Measurements from ENCODE around the gene HACL1.
A peak's percentile ranks its signal among the peaks of the same experiment; 100 is the strongest.

The HACL1 gene

DNA sequence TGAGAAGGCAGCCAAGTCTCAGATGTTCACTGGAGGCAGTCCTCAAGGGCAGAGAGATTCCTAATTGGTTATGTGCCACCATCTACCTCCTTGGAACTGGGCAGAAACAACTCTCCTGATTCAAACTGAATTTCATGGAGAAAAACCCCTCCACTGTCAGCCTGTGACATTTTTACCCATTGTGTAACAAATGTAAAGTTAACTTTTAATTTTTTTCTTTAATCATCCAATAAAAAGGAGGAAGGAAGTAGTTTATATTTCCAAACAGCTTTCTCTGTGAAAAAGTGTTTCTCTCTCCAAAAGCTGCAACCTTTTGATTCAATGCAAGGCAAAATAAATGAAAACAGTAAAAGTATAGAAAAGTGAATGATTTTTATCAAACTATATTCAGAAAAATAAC lies 79.4 kb downstream of the HACL1 start:
- no peak for DNase-seq

- peak; percentile 45 for DNase-seq
These were observed 79.8 kb downstream of the HACL1 start, which contains the start of gene COLQ for GRCh38 chr3:15521573-15521965. TSS of gene COLQ (minus strand) at chr3:15521706. CDS start at chr3:15521625, 81 bp downstream.

DNA sequence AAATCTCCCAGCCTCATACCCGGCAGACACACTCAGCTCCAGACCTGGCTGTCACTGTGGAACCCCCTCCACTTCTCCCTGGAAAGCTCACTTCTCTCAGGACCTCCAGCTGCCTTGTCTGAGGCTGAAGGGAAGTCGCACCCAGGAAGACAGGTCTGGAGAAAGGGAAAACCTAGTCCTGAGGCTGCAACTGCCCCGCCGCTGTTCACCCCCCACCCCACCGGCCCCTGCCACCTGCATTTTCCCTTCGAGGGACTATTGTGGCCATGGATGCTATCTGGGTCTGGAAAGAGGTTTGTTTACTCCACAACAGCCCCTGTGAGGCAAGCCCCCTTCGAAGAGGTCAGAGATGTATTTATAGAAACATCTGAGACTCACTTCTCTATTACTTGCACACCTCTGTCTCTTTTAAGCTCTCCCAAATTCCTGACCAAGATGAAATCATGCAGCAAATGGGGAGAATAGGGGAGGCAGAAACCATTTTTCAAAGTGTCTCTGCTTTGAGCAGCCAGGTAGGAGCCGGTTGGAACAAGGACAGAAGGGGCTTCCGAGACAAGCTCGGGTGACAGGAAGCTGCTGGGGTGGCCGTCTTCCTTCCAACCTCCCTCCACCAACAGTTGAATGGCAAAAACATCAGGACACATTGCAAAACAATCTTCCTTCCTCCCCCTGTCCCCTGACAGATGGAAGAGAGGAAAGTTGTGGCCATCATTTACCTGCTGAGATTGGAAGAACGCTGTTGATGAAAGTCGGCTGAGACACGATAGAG lies 80.4 kb downstream of the HACL1 start:
- no peak for DNase-seq

DNA sequence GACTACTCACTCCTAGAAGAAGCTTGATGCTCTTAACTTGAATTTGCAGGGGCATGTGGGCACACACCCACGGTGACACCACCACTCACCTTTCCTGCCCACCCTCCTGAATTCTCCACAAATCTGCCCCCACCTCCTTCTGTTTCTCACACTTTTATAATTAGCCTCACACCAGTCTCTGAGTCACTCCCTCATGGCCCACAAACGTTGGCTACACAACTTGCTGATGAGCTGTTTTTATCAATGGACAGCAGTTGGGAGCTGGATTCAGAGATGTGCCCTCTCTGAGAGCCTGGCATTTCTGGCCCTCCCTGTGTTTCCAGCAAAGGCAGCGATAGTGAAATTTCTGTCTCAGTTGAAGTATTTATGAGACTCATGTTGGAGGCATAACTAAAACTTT lies 81.2 kb downstream of the HACL1 start:
- DNase-seq: peak; percentile 9

DNA sequence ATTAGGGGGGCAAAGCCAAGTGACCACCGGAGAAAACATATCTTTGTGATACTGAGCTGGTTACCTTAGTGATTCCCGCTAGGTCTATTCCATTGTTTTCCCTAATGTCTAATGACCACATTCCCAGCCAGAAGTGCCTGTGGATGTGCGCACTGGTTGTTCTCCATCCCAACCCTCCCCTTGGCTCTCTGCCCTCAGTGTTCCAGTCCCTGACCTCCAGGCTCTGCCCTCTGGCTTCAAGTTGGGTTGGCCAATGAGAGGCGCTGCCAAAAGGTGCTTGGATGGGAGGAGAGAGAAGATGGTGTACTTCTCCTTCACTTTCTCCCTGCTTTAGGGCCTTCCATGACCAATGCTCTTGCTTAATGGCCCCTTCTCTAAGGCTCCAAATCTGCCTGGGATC lies 82.3 kb downstream of the HACL1 start:
- DNase-seq: no peak

GRCh38 chr3:15514663-15515340 lies 86.6 kb downstream of the HACL1 start:
- peak; percentile 43 for DNase-seq

DNA sequence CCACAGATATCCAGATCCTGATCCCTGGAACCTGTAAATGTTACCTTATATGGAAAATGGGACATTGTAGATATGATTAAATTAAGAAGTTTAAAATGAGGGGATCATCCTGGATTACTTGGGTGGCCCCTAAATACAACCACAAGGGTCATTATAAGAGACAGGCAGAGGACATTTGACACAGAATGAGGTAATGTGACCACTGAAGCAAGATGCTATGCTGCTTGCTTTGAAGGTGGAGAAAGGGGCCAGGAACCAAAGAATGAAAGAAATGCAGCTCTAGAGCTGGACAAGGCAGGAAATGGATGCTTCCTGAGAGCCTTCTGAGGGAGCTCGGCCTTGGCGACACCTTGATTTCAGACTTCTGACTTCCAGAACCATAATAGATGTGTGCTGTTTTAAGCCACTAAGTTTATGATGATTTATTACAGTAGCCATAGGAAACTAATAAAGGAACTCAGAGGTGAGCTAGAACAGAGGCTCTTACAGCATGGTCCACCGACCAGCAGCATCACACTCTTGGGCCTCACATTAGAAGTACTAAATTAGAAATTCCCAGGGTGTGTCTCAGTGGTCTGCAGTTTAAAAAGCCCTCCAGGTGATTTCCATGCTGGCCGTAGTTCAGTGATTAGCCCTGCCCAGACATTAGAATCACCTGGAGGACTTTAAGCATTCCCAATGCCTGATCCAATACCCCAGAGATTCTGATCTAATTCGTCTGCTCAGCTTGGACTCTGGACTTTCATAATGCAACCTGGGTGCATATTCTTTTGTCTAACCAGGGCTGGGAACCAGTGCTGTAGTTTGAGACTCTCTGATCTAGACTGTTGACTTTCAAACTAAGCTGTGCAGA lies 87.3 kb downstream of the HACL1 start:
- DNase-seq: no peak

GRCh38 chr3:15513116-15513515 lies 88.3 kb downstream of the HACL1 start:
- DNase-seq: no peak

DNA sequence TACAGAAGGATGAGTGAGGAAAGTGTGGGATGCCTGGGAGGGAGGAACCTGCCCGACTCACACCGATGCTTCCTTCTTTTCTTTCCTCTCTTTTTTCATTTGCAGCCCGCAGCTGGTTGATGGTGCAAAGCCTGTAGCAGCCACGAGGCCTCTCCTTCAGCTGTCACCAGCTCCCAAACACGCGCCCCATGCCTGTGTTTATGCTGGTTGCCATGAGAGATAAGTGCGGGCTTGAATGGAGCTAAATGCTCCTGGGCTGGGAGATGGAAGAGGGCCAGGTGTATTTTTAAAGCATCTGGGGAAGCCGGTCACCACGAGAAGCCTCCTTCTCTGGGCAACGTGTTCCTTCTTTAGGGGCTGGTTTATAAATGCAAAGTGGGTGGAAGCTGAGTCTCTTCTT lies 89.2 kb downstream of the HACL1 start:
- no peak for DNase-seq

GRCh38 chr3:15511156-15511555 lies 90.2 kb downstream of the HACL1 start:
- DNase-seq: no peak

All from fibroblast of skin of back (primary cell).